ENCODE results near the gene SHISA7.

SHISA7 gene

GRCh38 chr19:55385724-55386492 lies 57.2 kb downstream of the SHISA7 start, which contains the start of gene RPL28:
Gene RPL28, plus strand, starts transcription at chr19:55385932. Its CDS starts 426 bp downstream, at chr19:55386358.
- DNase-seq, result peak; percentile 100

GRCh38 chr19:55384920-55385723 lies 58.0 kb downstream of the SHISA7 start:
- peak; percentile 98 for DNase-seq

- DNase-seq, result peak; percentile 78
Observed at GRCh38 chr19:55384131-55384919, 58.8 kb downstream of the SHISA7 start, which contains the start of gene TMEM238. Gene TMEM238, minus strand, starts transcription at chr19:55384292. Its CDS starts 33 bp downstream, at chr19:55384259.

- DNase-seq, result peak; percentile 86
Observed at GRCh38 chr19:55383279-55384130, 59.6 kb downstream of the SHISA7 start.

- DNase-seq, result no peak
Observed at GRCh38 chr19:55382522-55383054, 60.5 kb downstream of the SHISA7 start.

GRCh38 chr19:55382013-55382412 lies 61.1 kb downstream of the SHISA7 start:
- DNase-seq, result no peak

GRCh38 chr19:55379174-55379573 lies 63.9 kb downstream of the SHISA7 start:
- no peak for DNase-seq
